ENCODE results near the gene PRICKLE2.

PRICKLE2 gene

DNA sequence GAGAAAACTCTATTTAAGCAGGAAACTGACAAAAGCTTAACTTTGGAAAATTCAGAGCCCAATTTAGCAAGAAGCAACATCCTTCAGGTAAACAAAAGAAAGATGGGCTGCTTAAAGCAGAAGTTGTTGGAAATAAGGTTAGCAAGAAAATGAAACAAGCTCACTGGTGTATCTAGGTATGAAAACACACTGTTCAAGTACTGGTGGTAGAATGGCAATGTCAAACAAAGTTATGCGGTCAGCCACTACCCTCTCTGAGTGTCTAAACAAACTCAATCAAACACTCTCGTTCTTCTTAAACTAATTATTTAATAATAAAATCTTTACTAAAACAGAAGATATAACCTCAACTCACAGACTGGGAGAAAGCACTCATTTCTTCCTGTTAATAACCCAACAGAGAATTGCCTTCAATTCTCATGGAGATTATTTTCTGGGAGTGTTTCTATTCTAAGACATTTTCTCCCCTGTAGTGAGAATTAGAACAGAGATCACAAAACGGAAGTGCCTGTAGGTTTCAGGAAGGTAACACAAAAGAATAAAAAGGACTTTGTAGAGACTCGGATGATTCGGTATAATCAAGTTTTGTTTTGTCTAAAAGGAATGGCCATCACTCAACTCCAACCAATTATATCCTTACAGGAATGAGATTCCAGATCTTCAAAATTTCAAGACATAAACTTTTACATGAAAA, 28.9 kb downstream of the PRICKLE2 start:
- no peak for DNase-seq (ENCODE audit: low read depth)
- no peak overlapping the region for H3K4me3 ChIP-seq (ENCODE audit: control insufficient read depth, low read depth, low read length)

DNA sequence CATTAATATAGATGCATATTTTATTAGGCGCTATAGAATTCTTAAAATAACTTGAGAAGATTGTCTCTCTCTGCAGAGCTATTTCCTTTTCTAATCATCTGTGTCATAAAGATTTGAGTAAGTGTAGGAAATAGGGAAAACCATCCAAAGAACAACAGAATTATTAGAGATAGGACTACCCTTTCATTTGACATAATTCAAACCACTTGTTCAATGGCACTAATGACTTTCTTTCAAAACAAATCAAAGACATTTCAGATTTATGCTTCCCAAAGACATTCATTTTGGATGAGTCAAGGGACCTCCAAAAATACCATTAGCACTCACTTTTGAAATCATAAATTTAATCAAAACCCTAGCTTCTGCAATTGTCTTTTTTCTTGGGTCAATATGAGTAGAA, 29.5 kb downstream of the PRICKLE2 start:
- H3K4me3 ChIP-seq (ENCODE audit: control insufficient read depth, low read depth, low read length), result no peak overlapping the region
- no peak for DNase-seq (ENCODE audit: low read depth)
- TF ChIP-seq, protein P1, sequence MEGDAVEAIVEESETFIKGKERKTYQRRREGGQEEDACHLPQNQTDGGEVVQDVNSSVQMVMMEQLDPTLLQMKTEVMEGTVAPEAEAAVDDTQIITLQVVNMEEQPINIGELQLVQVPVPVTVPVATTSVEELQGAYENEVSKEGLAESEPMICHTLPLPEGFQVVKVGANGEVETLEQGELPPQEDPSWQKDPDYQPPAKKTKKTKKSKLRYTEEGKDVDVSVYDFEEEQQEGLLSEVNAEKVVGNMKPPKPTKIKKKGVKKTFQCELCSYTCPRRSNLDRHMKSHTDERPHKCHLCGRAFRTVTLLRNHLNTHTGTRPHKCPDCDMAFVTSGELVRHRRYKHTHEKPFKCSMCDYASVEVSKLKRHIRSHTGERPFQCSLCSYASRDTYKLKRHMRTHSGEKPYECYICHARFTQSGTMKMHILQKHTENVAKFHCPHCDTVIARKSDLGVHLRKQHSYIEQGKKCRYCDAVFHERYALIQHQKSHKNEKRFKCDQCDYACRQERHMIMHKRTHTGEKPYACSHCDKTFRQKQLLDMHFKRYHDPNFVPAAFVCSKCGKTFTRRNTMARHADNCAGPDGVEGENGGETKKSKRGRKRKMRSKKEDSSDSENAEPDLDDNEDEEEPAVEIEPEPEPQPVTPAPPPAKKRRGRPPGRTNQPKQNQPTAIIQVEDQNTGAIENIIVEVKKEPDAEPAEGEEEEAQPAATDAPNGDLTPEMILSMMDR (IDR thresholded peaks at IDR 0.05; ENCODE audit: control insufficient read depth, insufficient read depth, low read depth, low read length, missing control alignments), result no peak

More for the DNA sequence above, 28.9 kb downstream of the PRICKLE2 start:
- TF ChIP-seq, protein P1 (IDR thresholded peaks at IDR 0.05; ENCODE audit: control insufficient read depth, insufficient read depth, low read depth, low read length, missing control alignments), result no peak

DNA sequence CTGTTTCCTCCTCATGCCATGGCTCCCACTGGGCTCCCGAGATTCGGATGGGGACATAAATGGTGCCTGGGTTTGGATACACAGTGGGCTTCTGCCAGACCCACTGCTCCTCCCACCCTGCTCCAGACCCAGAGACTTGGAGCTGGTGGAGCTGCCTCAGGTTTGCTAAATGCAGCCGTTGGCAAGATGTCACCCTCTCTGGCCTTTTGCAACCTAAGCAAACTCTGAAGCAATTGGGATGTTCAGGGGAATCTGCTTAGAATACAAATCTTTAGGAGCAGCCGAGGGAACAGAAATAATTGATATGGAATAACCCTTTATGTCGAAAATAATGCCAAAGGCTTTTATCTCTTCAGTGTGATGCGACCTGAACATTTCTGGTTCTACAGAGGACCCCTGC, 33.4 kb downstream of the PRICKLE2 start:
- DNase-seq (ENCODE audit: low read depth), result no peak
- no peak overlapping the region for H3K4me3 ChIP-seq (ENCODE audit: control insufficient read depth, low read depth, low read length)
- TF ChIP-seq, protein P1 (IDR thresholded peaks at IDR 0.05; ENCODE audit: control insufficient read depth, insufficient read depth, low read depth, low read length, missing control alignments), result no peak

DNA sequence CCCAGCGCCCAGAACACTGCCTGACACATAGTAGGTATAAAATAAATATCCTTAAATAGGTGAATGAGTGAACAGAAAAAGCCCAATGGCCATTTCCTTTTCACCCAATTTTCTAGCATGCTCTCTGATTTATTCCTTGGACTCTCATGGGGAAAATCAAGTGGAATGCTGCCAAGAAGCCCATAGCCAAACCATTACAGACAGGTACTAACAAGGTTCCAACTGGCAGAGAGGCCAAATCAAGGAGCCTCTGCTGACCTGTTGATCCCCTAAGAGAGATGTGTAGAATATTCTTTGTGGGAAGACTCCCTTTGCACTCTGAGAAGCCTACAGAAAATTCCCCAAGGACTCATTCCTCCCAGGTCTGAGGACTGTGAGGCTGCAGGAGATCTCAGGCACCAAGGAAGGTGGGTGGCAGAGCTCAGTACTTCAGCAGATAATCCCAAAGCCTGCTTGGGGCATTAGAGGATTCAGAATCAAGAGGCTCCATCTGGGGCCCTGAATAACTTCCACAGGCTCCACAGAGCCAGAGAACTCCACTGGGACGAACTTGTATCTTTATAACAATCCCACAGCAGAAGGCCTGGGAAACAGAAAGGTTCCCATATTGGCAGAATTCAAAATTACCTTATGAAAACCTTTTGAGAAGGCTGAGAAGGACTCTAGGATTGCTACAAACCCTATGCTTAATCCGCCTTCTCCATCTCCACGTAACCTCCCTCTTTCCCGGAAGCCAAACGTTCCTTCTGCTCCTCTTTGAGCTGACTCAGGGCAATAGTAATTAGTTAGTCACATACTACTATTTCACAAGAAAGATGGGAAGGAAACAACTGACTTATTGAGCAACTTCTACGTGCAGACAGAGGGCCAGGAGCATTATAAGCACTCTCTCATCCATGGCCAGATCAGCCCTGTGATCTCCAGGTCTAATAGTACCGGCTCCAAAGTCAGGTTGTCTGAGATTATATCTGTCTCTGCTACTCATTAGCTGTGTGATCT, 34.5 kb downstream of the PRICKLE2 start:
- TF ChIP-seq, protein P1 (IDR thresholded peaks at IDR 0.05; ENCODE audit: control insufficient read depth, insufficient read depth, low read depth, low read length, missing control alignments), result no peak
- DNase-seq (ENCODE audit: low read depth), result peak; percentile 83
- no peak overlapping the region for H3K4me3 ChIP-seq (ENCODE audit: control insufficient read depth, low read depth, low read length)

DNA sequence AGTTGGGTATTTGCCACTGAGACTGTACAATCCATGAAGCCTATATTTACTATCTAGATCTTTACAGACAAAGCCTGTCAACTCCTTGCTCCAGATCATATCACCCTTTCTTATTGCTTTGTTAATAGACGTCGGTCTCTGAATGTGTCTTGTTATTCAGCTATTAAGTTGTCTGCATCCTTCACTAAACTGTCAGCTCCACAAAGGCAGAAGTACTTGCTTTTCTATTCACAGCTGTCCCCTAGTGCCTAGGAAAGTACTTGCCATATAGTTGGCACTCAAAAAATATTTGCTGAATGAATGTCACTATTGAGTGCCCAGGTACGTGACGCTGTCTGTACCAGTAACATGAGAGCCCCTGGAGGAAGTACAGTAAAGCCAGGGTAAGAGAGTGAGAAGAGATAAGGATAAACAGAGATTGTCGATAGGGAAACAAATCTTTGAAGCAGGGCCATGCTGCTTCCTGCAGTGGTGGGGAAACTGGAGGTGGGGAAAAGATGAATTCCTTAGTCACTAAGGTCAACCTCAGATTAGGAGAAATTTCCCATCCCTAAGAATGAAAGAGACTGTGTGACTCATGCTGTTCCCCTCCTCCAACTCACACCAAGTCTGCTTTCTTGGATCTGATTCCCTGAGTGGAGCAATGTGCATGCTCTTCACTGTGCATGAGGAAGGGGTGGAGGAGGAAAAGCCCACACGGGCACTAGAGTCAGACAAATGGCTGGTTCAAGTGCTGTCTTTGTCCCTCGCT, 36.3 kb downstream of the PRICKLE2 start:
- no peak overlapping the region for H3K4me3 ChIP-seq (ENCODE audit: control insufficient read depth, low read depth, low read length)
- TF ChIP-seq, protein P1 (IDR thresholded peaks at IDR 0.05; ENCODE audit: control insufficient read depth, insufficient read depth, low read depth, low read length, missing control alignments), result no peak
- DNase-seq (ENCODE audit: low read depth), result no peak
